Upper lobe of left lung (tissue), 6 donors: ENCODE data around the gene PRKN. TPM values are rescaled to one million over a fixed set of nuclear protein-coding genes. Genes with fewer than 3 reads are reported as not detected.

Experiments
- ATAC-seq, 2 donors: fragments of 200-7000 bp; cut with Tn5 transposase; one replicate each; pipeline ENCODE4 v1.9.1; 2022; ENCODE audit warnings: mild to moderate bottlenecking in 2 of 2, moderate library complexity in 2 of 2; ENCODE audit not compliant: low FRiP score in 2 of 2
- DNase-seq, 2 donors: peaks; one replicate each; pipeline ENCODE4 v3.0.0-alpha.2; 2019 to 2020
- H3K27ac ChIP-seq, 4 donors: fragments of 200-600 bp; sonication (generic); one replicate each; pipeline ENCODE4 v1.5.1; 2016 to 2019
- H3K27me3 ChIP-seq, 4 donors: fragments of 200-600 bp; sonication (generic); one replicate each; pipeline ENCODE4 v1.5.1; 2017 to 2019
- H3K36me3 ChIP-seq, 4 donors: fragments of 200-600 bp; sonication (generic); one replicate each; pipeline ENCODE4 v1.5.1; 2016 to 2019
- H3K4me1 ChIP-seq, 4 donors: fragments of 200-600 bp; sonication (generic); one replicate each; pipeline ENCODE4 v1.5.1; 2018 to 2019
- H3K4me3 ChIP-seq, 4 donors: fragments of 200-600 bp; sonication (generic); one replicate each; pipeline ENCODE4 v1.5.1; 2017 to 2019; ENCODE audit warnings: mild to moderate bottlenecking in 2 of 4, moderate library complexity in 1 of 4
- H3K9me3 ChIP-seq, 4 donors: fragments of 200-600 bp; sonication (generic); one replicate each; pipeline ENCODE4 v1.5.1; 2018 to 2019
- CTCF ChIP-seq, 6 experiments: fragments of 450-650 bp in 4 of 6; fragments of 200-600 bp in 2 of 6; sonication (generic) in 2 of 6; IDR thresholded peaks; one replicate each; pipeline ENCODE4 v1.5.1; 2016 to 2019; ENCODE audit warnings: antibody characterized with exemption in 6 of 6
- EP300 ChIP-seq, 4 donors: sonication (generic); formaldehyde crosslinking; IDR thresholded peaks; one replicate each; pipeline ENCODE4 v1.5.1; 2017; ENCODE audit warnings: antibody characterized with exemption in 4 of 4, control low read depth in 2 of 4
- POLR2A ChIP-seq, 4 donors: fragments of 450-650 bp; IDR thresholded peaks; one replicate each; pipeline ENCODE4 v1.5.1; 2016 to 2017; ENCODE audit warnings: antibody characterized with exemption in 4 of 4, mild to moderate bottlenecking in 2 of 4
- POLR2AphosphoS5 ChIP-seq, 2 donors: sonication (generic); formaldehyde crosslinking; IDR thresholded peaks; one replicate each; pipeline ENCODE4 v1.5.1; 2017; ENCODE audit warnings: antibody characterized with exemption in 2 of 2
- WGBS, 2 donors: methylation state at CpG; one replicate each; pipeline ENCODE4 v1.1.5; 2017 to 2018; 5-methylcytosine and 5-hydroxymethylcytosine counted together
- total RNA-seq, 6 donors: library from RNA; depleted of rRNA in 4 of 6; stranded (reverse); fragments of >200 nt in 4 of 6; gene quantifications; one replicate each; pipeline versions ENCODE4 v1.1.0 to v1.2.1, GENCODE V29; 2016 to 2021
- donor health status: DM: no; HTN: no; CAD: no; lungs with moderate emphysema.
- donor health status: DM: no; HTN: yes; CAD: no; lungs with severe emphysema.

Gene PRKN
- total RNA-seq, 6 donors from 2014 or later: 2.7 to 29.3 (median 5.5) TPM

GRCh38 chr6:161596807-161597520 is 1130.6 kb downstream of the PRKN start:
- ATAC-seq: no peak
- Histone ChIP-seq H3K36me3 (no peaks in the 10 kb centered on the region), H3K27me3 (no peaks in the 10 kb centered on the region), H3K27ac (no peak overlapping the region), H3K4me1 (no peaks in the 10 kb centered on the region), H3K4me3 (no peak overlapping the region), H3K9me3 (no peaks in the 10 kb centered on the region)
- whole genome bisulfite sequencing, 2 donors: 77 to 81% methylated on average over 7 of the region's 7 CpGs
- DNase-seq: no peak
- TF ChIP-seq POLR2AphosphoS5 (IDR thresholded peaks at IDR 0.05) (no peak), POLR2A (IDR thresholded peaks at IDR 0.05) (no peak), EP300 (IDR thresholded peaks at IDR 0.05) (no peak), CTCF (IDR thresholded peaks at IDR 0.05) (no peak)

GRCh38 chr6:161594412-161594811 is 1133.2 kb downstream of the PRKN start:
- Histone ChIP-seq H3K4me1 (no peaks in the 10 kb centered on the region), H3K27me3 (no peaks in the 10 kb centered on the region), H3K36me3 (no peaks in the 10 kb centered on the region), H3K4me3 (no peak overlapping the region), H3K27ac (no peak overlapping the region), H3K9me3 (no peaks in the 10 kb centered on the region)
- TF ChIP-seq POLR2AphosphoS5 (IDR thresholded peaks at IDR 0.05): no peak
- no peak for TF ChIP-seq EP300 (IDR thresholded peaks at IDR 0.05)
- no peak for TF ChIP-seq POLR2A (IDR thresholded peaks at IDR 0.05)
- TF ChIP-seq CTCF (IDR thresholded peaks at IDR 0.05): no peak
- 91 to 92% methylated on average over 1 of the region's 1 CpG for WGBS, 2 donors
- ATAC-seq (no peak), DNase-seq (no peak)

GRCh38 chr6:161590961-161591627 is 1136.5 kb downstream of the PRKN start:
- DNase-seq (no peak), ATAC-seq (no peak)
- TF ChIP-seq POLR2A (IDR thresholded peaks at IDR 0.05) (no peak), CTCF (IDR thresholded peaks at IDR 0.05) (no peak), EP300 (IDR thresholded peaks at IDR 0.05) (no peak), POLR2AphosphoS5 (IDR thresholded peaks at IDR 0.05) (no peak)
- Histone ChIP-seq H3K27me3 (no peaks in the 10 kb centered on the region), H3K9me3 (no peaks in the 10 kb centered on the region), H3K4me1 (no peaks in the 10 kb centered on the region), H3K36me3 (no peaks in the 10 kb centered on the region), H3K27ac (no peak overlapping the region), H3K4me3 (no peak overlapping the region)
- WGBS, 2 donors: 60 to 65% methylated on average over 5 of the region's 5 CpGs

- no peaks in the 10 kb centered on the region for H3K27me3 ChIP-seq
- H3K27ac ChIP-seq: no peak overlapping the region
- TF ChIP-seq CTCF (IDR thresholded peaks at IDR 0.05) (no peak), EP300 (IDR thresholded peaks at IDR 0.05) (no peak), POLR2A (IDR thresholded peaks at IDR 0.05) (no peak), POLR2AphosphoS5 (IDR thresholded peaks at IDR 0.05) (no peak)
- DNase-seq: no peak
- WGBS, 2 donors: 58 to 73% methylated on average over 2 of the region's 2 CpGs
- no peaks in the 10 kb centered on the region for H3K9me3 ChIP-seq
- no peak for ATAC-seq
- H3K4me3 ChIP-seq: no peak overlapping the region
- H3K4me1 ChIP-seq: no peaks in the 10 kb centered on the region
- H3K36me3 ChIP-seq: no peaks in the 10 kb centered on the region
These were observed 1140.7 kb downstream of the PRKN start for GRCh38 chr6:161586887-161587286.
